GM12874 (cell line): ENCODE data around the gene COA3.

Source experiments
- TF ChIP-seq, protein P1 (sequence below): IDR thresholded peaks from 2 replicates; pipeline ENCODE4 v1.5.1; 2011; ENCODE audit warnings: low read depth, mild to moderate bottlenecking, control low read depth, low read length, moderate library complexity; ENCODE audit not compliant: insufficient read depth

COA3 gene, protein sequence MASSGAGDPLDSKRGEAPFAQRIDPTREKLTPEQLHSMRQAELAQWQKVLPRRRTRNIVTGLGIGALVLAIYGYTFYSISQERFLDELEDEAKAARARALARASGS

GRCh38 chr17:42798383-42799380, at the start of gene COA3, which contains the start of gene CNTD1:
Gene COA3, minus strand, starts transcription at chr17:42798704. Its CDS starts 23 bp downstream, at chr17:42798681.
Gene CNTD1, plus strand, starts transcription at chr17:42798861. Its CDS starts 207 bp downstream, at chr17:42799068.
- TF ChIP-seq, protein P1, sequence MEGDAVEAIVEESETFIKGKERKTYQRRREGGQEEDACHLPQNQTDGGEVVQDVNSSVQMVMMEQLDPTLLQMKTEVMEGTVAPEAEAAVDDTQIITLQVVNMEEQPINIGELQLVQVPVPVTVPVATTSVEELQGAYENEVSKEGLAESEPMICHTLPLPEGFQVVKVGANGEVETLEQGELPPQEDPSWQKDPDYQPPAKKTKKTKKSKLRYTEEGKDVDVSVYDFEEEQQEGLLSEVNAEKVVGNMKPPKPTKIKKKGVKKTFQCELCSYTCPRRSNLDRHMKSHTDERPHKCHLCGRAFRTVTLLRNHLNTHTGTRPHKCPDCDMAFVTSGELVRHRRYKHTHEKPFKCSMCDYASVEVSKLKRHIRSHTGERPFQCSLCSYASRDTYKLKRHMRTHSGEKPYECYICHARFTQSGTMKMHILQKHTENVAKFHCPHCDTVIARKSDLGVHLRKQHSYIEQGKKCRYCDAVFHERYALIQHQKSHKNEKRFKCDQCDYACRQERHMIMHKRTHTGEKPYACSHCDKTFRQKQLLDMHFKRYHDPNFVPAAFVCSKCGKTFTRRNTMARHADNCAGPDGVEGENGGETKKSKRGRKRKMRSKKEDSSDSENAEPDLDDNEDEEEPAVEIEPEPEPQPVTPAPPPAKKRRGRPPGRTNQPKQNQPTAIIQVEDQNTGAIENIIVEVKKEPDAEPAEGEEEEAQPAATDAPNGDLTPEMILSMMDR, result no peak

- TF ChIP-seq, protein P1, result no peak
Measured at GRCh38 chr17:42848093-42848492, 49.6 kb upstream of the COA3 start.

GRCh38 chr17:42846594-42847280, 48.2 kb upstream of the COA3 start:
- TF ChIP-seq, protein P1, result no peak

GRCh38 chr17:42845918-42846593, 47.6 kb upstream of the COA3 start:
- TF ChIP-seq, protein P1, result no peak

- TF ChIP-seq, protein P1, result no peak
Measured at GRCh38 chr17:42845556-42845917, 47.0 kb upstream of the COA3 start.

DNA sequence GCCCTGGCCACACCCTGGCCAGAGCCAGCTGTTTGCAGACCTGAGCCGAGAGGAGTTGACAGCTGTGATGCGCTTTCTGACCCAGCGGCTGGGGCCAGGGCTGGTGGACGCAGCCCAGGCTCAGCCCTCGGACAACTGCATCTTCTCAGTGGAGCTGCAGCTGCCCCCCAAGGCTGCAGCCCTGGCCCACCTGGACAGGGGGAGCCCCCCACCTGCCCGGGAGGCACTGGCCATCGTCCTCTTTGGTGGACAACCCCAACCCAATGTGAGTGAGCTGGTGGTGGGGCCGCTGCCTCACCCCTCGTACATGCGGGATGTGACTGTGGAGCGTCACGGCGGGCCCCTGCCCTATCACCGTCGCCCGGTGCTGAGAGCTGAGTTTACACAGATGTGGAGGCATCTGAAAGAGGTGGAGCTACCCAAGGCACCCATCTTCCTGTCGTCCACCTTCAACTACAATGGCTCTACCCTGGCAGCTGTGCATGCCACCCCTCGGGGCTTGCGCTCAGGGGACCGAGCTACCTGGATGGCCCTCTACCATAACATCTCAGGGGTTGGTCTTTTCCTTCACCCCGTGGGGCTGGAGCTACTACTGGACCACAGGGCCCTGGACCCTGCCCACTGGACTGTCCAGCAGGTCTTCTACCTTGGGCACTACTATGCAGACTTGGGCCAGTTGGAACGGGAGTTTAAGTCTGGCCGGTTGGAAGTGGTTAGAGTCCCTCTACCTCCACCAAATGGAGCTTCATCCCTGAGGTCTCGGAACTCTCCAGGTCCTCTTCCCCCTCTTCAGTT, 46.5 kb upstream of the COA3 start:
- TF ChIP-seq, protein P1, result no peak
